ENCODE data around the gene FBP2. TPM values are rescaled to one million over a fixed set of nuclear protein-coding genes. Genes with fewer than 3 reads are reported as not detected.

FBP2 gene
- total RNA-seq, result not detected in 2 replicates

DNA sequence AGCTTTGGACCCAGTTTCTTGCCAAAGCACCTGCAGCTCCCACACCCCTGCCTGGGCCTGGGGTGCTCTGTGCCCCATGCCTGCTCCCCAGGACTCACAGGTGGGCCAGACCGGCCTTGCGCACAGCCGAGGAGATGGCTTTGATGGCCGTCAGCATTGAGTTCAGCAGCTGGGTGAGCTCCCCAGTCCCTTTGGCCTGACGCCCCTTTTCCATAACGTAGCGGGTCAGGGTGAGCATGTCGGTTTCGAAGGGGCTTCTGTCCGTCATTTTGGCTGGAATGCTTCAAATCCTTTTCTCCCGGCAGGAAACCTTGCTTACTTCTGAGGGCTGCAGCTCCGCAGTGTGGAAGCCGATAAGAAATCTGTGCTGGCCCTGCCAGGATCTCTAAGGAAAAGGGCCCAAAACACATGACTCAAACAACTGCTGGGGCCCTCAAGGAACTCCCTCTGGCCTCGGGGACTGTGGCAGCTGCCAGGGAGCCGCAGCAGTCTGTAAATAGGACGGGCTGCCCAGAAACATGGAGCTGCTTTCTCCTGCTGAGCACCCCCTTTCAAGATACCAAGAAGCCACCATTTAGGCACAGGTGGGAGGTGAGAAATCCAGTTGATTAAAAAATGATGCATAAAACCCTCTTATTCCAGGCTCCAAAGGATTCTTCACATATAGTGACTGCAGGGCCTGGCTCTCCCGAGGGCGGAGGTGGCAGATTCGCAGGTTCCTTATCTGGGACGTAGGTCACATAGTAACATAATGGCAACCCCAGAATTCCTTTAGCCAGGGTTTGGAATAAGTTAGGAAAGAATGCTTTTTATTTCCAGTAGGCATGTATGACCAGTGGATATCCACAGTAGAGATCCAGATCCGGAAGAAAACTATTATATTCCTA is at the start of gene FBP2:
FBP2 (minus strand) TSS at position 366 of the 887 bp plus-strand sequence; CDS start at position 268, 98 bp downstream.

DNA sequence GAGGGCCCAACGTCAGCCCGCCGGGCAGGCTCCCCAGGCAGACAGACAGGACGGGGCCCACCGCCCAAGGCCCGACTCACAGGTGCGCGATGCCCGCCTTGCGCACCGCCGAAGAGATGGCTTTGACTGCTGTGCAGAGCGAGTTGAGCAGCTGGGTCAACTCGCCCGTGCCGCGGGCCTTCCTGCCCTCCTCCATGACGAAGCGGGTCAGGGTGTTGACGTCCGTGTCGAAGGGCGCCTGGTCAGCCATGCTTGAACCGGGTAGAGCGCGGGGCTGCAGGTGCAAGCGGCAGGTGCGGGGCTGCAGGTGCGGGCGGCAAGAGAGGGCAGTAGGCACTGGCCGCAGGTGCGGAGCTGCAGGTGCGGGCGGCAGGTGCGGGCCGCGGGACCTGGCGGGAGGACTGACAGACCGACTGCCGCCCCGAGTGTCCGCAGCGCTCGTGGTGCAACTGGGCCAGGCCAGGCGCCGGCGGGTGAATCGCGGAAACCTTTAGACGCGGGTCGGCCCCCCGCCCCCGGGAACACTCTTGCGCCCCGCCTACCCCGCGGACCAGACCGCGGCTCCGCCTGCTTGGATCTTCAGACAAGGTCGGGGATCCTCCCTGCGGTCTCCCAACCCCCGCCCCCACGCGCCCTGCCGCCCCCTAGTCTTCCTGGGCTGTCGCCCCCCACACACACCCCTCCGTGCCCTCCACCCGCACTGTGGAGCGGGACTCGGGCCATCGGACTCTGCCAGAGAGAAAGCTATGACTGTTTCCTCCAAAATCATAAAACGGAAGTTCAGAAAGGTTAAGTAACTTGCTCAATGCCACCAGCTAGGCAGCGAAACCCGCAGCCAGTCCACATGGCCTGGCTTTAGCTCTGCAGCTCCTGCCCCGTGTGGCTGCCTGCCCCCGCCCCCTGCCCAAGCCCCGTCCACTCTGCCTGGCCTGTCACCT is 45.7 kb upstream of the FBP2 start, which contains the start of gene FBP1:
FBP1 (minus strand) TSS at position 458 of the 938 bp plus-strand sequence; CDS start at position 250, 208 bp downstream.

DNA sequence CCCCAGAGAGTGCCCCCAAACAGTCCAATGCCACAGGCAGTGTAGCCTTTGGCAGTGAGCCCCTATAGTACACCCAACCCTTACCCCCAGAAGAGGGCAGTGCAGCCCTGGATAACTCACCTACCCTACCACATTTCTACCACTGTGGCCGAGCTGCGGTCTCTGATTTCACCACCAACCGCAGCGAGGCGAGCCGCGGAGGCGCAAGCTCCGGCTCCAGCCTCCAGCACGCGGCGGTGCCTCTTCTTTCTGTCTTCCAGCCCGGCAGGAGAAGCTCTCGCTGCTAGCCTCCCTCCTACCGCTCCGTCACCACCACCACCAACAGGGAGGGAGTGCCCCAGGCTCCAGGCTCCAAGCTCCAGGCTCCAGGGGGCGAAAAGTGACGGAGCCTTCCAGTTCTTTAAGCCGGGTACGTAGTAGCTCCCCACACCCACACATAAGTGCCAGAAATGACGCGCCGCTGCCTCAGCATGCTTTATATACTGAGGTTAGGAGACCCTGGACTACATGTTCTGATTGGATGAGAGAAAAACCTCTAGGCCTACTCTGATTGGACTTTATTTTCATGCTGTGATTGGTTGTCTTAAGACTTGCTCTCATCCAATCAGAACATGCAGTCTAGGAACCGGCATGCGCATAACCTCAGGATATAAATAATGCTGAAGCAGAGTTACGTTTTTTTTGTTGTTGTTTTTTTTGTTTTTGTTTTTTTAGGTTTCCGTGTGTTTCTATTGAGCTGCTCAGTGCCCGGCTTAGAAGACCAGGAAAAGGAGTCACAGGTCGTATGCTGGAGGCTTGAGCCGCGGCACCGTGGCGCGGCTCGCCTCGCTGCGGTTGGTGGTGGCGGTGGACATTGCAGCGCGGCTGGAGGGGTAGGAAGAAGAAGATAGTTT is 38.9 kb downstream of the FBP2 start, which contains the start of gene PCAT7:
PCAT7 (plus strand) TSS at position 645 of the 893 bp plus-strand sequence.

Other genes with a start within 250 kb of the FBP2 start
- gene PCAT7, start 38.7 kb downstream of the FBP2 start, total RNA-seq, result 0.13 TPM in 1 of 2 replicates, not detected in the other
- 1.3 TPM in 1 of 2 replicates, not detected in the other for gene FBP1, start 45.7 kb upstream of the FBP2 start, total RNA-seq
- gene AOPEP, start 132.9 kb upstream of the FBP2 start, total RNA-seq, result 35.2 and 72.8 TPM in 2 replicates